ENCODE data around the gene FBN1. TPM values are rescaled to one million over a fixed set of nuclear protein-coding genes. Genes with fewer than 3 reads are reported as not detected.

Gene FBN1
- total and polyA plus RNA-seq, 2 donors (not counting 3 experiments of a cell fraction or from before 2014, with no cell fraction given) = 107 to 111 TPM

DNA sequence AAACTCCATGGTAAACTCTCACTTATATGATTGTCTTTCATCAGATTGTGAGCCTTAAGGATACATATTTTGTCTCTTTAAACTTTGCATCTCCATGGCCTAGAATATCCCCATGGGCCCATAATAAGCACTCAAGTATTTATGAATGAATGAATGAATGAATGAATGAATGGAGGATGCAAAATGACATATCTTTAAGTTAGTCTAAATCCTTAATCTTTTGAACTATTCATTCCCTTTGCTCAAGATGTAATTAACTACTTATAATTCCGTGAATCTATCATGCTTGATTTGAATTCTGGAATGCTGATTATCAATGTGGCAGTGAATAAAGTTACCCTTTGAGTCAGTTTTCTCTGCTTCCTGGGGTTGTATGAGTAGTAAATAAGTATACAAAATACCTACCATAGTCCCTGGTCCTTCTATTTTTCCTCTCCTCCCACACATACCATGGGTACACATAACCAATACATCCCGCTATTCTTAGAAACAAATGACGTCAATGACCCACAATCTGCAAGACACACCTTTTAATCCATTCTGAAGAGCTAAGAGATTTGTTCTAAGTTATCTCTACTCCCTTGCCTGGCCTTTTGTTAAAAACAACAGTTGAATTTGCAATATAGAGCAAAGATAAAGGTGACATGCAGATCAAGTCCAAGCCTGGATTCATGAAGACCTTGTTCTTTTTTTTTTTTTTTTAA lies 94.5 kb downstream of the FBN1 start:
- DNase-seq (ENCODE audit: low read depth, low spot score) = no peak
- dilution Hi-C loops (cut with MboI; ENCODE audit: extremely low pct_ligation_motif_present, low sequenced_read_pairs) (no loop called here), intact Hi-C loops (cut with micrococcal nuclease) (no loop called here)
- Histone ChIP-seq H3K4me3 (replicated peaks in 1 of 3; ENCODE audit: insufficient read depth in 1 of 3, low read depth in 1 of 3, low read length in 3 of 3) (no peak overlapping the region), H3K79me2 (ENCODE audit: control insufficient read depth, insufficient read depth, low read length) (no peaks in the 10 kb centered on the region), H3K27me3 (ENCODE audit: control insufficient read depth in 2 of 2, insufficient read depth in 2 of 2, low read length in 2 of 2) (no peaks in the 10 kb centered on the region), H3K9me3 (replicated peaks; ENCODE audit: control insufficient read depth, insufficient read depth, low read length) (no peaks in the 10 kb centered on the region), H3K9me1 (replicated peaks; ENCODE audit: control insufficient read depth, extremely low read depth, insufficient read depth, low read length) (no peaks in the 10 kb centered on the region), H2AFZ (ENCODE audit: low read depth, low read length) (no peak overlapping the region), H3K4me2 (ENCODE audit: insufficient read depth, low read length) (no peak overlapping the region), H3K36me3 (ENCODE audit: control insufficient read depth in 2 of 2, extremely low read depth in 1 of 2, insufficient read depth in 2 of 2, low read length in 2 of 2) (no peaks in the 10 kb centered on the region), H3K9ac (replicated peaks; ENCODE audit: extremely low read depth, insufficient read depth, low read length) (no peak overlapping the region), H3K27ac (ENCODE audit: insufficient read depth, low read depth, low read length) (no peak overlapping the region), H4K20me1 (replicated peaks; ENCODE audit: control insufficient read depth, extremely low read depth, insufficient read depth, low read length) (no peaks in the 10 kb centered on the region), H3K4me1 (ENCODE audit: control insufficient read depth, extremely low read depth, insufficient read depth, low read length) (peaks cover 39% of the 10 kb centered on the region)
- TF ChIP-seq MYC (IDR thresholded peaks at IDR 0.05; ENCODE audit: low read depth, low read length) (no peak), JUN (IDR thresholded peaks at IDR 0.05; ENCODE audit: borderline replicate concordance, insufficient read depth, insufficient read length, low read depth) (no peak)
- POLR2A ChIA-PET = no interaction called here
- FAIRE-seq = no peak
- CTCF ChIA-PET = no interaction called here
- BruUV-seq (replicated peaks) = no TSS peak

DNA sequence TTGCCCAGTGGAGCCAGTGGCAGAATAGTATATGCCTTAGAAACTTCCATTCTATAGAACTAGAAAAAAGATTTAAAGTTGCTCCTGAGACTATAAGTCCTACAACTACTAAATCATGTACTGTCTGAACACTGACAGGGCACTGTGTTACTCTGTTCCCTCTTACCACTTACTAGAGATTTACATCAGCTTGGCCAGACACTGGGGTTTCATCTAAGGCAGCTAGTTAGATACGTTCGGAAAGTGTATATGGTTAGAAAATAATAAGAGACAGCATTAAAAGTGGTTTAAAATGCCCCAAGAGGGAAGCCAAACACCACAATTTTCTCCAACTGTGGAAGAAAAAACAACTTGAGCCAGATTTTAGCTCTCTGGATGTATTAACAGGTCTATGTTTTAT lies 97.1 kb downstream of the FBN1 start:
- POLR2A ChIA-PET = no interaction called here
- no peak overlapping the region for H3K4me3 ChIP-seq (replicated peaks in 1 of 3; ENCODE audit: insufficient read depth in 1 of 3, low read depth in 1 of 3, low read length in 3 of 3)
- intact Hi-C loops (cut with micrococcal nuclease) (no loop called here), dilution Hi-C loops (cut with MboI; ENCODE audit: extremely low pct_ligation_motif_present, low sequenced_read_pairs) (no loop called here)
- H3K9me3 ChIP-seq (replicated peaks; ENCODE audit: control insufficient read depth, insufficient read depth, low read length) = no peaks in the 10 kb centered on the region
- no peaks in the 10 kb centered on the region for H3K36me3 ChIP-seq (ENCODE audit: control insufficient read depth in 2 of 2, extremely low read depth in 1 of 2, insufficient read depth in 2 of 2, low read length in 2 of 2)
- H4K20me1 ChIP-seq (replicated peaks; ENCODE audit: control insufficient read depth, extremely low read depth, insufficient read depth, low read length) = no peaks in the 10 kb centered on the region
- CTCF ChIA-PET = interaction anchor here (1.2 to 2.0 kb wide), 4 partner anchors 11 to 190 kb away, joined by 4 to 8 read pairs (median 5); no protein-coding TSS in a partner anchor
- no TSS peak for BruUV-seq (replicated peaks)
- H3K9ac ChIP-seq (replicated peaks; ENCODE audit: extremely low read depth, insufficient read depth, low read length) = no peak overlapping the region
- H3K4me1 ChIP-seq (ENCODE audit: control insufficient read depth, extremely low read depth, insufficient read depth, low read length) = peaks cover 18% of the 10 kb centered on the region
- no peak overlapping the region for H2AFZ ChIP-seq (ENCODE audit: low read depth, low read length)
- DNase-seq (ENCODE audit: low read depth, low spot score) (no peak), FAIRE-seq (no peak)
- no peaks in the 10 kb centered on the region for H3K27me3 ChIP-seq (ENCODE audit: control insufficient read depth in 2 of 2, insufficient read depth in 2 of 2, low read length in 2 of 2)
- no peak overlapping the region for H3K27ac ChIP-seq (ENCODE audit: insufficient read depth, low read depth, low read length)
- no peak overlapping the region for H3K4me2 ChIP-seq (ENCODE audit: insufficient read depth, low read length)
- no peaks in the 10 kb centered on the region for H3K79me2 ChIP-seq (ENCODE audit: control insufficient read depth, insufficient read depth, low read length)
- H3K9me1 ChIP-seq (replicated peaks; ENCODE audit: control insufficient read depth, extremely low read depth, insufficient read depth, low read length) = no peaks in the 10 kb centered on the region
- TF ChIP-seq MYC (IDR thresholded peaks at IDR 0.05; ENCODE audit: low read depth, low read length) = no peak
- no peak for TF ChIP-seq JUN (IDR thresholded peaks at IDR 0.05; ENCODE audit: borderline replicate concordance, insufficient read depth, insufficient read length, low read depth)
- TF ChIP-seq, protein P1, sequence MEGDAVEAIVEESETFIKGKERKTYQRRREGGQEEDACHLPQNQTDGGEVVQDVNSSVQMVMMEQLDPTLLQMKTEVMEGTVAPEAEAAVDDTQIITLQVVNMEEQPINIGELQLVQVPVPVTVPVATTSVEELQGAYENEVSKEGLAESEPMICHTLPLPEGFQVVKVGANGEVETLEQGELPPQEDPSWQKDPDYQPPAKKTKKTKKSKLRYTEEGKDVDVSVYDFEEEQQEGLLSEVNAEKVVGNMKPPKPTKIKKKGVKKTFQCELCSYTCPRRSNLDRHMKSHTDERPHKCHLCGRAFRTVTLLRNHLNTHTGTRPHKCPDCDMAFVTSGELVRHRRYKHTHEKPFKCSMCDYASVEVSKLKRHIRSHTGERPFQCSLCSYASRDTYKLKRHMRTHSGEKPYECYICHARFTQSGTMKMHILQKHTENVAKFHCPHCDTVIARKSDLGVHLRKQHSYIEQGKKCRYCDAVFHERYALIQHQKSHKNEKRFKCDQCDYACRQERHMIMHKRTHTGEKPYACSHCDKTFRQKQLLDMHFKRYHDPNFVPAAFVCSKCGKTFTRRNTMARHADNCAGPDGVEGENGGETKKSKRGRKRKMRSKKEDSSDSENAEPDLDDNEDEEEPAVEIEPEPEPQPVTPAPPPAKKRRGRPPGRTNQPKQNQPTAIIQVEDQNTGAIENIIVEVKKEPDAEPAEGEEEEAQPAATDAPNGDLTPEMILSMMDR (IDR thresholded peaks at IDR 0.05; ENCODE audit: extremely low read depth in 1 of 2, insufficient read depth in 1 of 2, low read depth in 1 of 2, low read length in 2 of 2) = no peak
- TF ChIP-seq, protein P2, sequence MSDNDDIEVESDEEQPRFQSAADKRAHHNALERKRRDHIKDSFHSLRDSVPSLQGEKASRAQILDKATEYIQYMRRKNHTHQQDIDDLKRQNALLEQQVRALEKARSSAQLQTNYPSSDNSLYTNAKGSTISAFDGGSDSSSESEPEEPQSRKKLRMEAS (IDR thresholded peaks at IDR 0.05; ENCODE audit: insufficient read depth, insufficient read length) = no peak
- no peak for TF ChIP-seq FOS (IDR thresholded peaks at IDR 0.05; ENCODE audit: borderline replicate concordance, insufficient read depth, low read length)
- TF ChIP-seq GATA2 (IDR thresholded peaks at IDR 0.05; ENCODE audit: insufficient read depth, insufficient read length, low read depth, low read length) = no peak
- TF ChIP-seq EZH2 (IDR thresholded peaks at IDR 0.05; ENCODE audit: borderline replicate concordance, low read depth, low read length, severe bottlenecking) = no peak

Data from endothelial cell of umbilical vein (primary cell).